GM19238 (cell line): ENCODE results near the gene FAM177A1.

Experiments
- DNase-seq: peaks from one replicate; pipeline ENCODE4 v3.0.0; 2011; ENCODE audit warnings: low spot score; ENCODE audit not compliant: insufficient read length

The FAM177A1 gene

GRCh38 chr14:35122696-35123387 lies 76.8 kb downstream of the FAM177A1 start:
- DNase-seq: no peak

- DNase-seq: no peak
Observed at GRCh38 chr14:35123388-35123703, 77.3 kb downstream of the FAM177A1 start.

DNA sequence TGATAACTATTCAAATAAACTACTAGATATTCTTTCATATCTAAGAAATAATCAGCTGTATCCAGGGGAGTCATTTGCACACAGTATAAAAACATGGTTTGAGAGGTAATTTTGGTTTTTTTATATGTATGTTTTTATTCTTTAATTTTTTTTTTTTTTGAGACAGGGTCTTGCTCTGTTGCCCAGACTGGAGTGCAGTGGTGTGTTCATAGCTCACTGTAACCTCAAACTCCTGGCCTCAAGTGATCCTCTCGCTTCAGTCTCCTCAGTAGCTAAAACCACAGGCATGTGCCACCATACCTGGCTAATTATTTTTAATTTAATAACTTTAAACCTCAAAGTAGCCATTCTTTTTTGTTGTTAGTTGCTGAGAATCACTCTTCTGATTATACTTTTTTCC lies 78.1 kb downstream of the FAM177A1 start:
- DNase-seq: no peak
